HL-60 (cell line): ENCODE measurements around the gene NDUFAF8.

Experiments
- DNase-seq, 2 experiments: peaks; one replicate each; pipeline ENCODE4 v3.0.0-alpha.2; 2010 to 2020; ENCODE audit warnings: low read depth in 1 of 2, low spot score in 1 of 2
- H3K27ac ChIP-seq: fragments of 250-450 bp; sonication (Bioruptor Pico); replicated peaks from 2 replicates; pipeline ENCODE4 v1.5.1; 2020; ENCODE audit warnings: mild to moderate bottlenecking, moderate library complexity
- H3K27me3 ChIP-seq: fragments of 250-450 bp; sonication (Bioruptor Pico); 2 replicates; pipeline ENCODE4 v1.5.1; 2021; ENCODE audit warnings: mild to moderate bottlenecking, moderate library complexity; ENCODE audit not compliant: insufficient read depth, poor library complexity, severe bottlenecking
- H3K4me3 ChIP-seq: replicated peaks from 2 replicates; pipeline ENCODE4 v1.5.1; 2011; ENCODE audit warnings: mild to moderate bottlenecking, control low read depth, low read length; ENCODE audit not compliant: insufficient read depth
- GABPA ChIP-seq: IDR thresholded peaks from 2 replicates; pipeline ENCODE4 v1.6.1; 2012; ENCODE audit warnings: low read depth
- POLR2AphosphoS5 ChIP-seq: IDR thresholded peaks from 2 replicates; pipeline ENCODE4 v1.6.1; 2012; ENCODE audit warnings: low read depth
- SPI1 ChIP-seq: IDR thresholded peaks from 2 replicates; pipeline ENCODE4 v1.6.1; 2012; ENCODE audit warnings: low read depth, mild to moderate bottlenecking, borderline replicate concordance
- TF ChIP-seq, protein P1 (sequence below): IDR thresholded peaks from one replicate; pipeline ENCODE4 v1.5.1; 2011; ENCODE audit warnings: low read length, control low read depth, inconsistent platforms; ENCODE audit not compliant: insufficient read depth
- TF ChIP-seq, protein P2 (sequence below): IDR thresholded peaks from 2 replicates; pipeline ENCODE4 v1.6.1; 2012; ENCODE audit warnings: low read depth; ENCODE audit not compliant: insufficient replicate concordance

Gene NDUFAF8

DNA sequence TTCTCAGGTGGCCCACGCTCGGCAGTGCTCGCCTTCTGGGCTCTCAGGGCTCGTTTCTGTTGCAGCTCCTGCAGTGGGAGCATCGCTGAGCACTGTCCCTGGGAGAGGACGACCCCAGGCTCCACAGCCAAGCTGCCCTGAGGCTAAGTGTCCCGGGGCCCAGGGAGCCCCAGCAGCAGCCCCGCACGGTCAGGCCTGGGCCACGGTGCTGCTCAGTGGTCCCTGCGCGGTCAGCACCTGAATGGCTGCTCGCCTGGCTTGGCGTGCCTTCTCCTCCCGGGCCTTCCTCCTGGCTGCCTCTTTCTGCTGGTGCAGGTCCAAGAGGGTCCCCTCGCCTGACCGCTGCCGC, 39.7 kb upstream of the NDUFAF8 start:
- TF ChIP-seq POLR2AphosphoS5 (no peak), GABPA (no peak), SPI1 (no peak)
- TF ChIP-seq, protein P1, sequence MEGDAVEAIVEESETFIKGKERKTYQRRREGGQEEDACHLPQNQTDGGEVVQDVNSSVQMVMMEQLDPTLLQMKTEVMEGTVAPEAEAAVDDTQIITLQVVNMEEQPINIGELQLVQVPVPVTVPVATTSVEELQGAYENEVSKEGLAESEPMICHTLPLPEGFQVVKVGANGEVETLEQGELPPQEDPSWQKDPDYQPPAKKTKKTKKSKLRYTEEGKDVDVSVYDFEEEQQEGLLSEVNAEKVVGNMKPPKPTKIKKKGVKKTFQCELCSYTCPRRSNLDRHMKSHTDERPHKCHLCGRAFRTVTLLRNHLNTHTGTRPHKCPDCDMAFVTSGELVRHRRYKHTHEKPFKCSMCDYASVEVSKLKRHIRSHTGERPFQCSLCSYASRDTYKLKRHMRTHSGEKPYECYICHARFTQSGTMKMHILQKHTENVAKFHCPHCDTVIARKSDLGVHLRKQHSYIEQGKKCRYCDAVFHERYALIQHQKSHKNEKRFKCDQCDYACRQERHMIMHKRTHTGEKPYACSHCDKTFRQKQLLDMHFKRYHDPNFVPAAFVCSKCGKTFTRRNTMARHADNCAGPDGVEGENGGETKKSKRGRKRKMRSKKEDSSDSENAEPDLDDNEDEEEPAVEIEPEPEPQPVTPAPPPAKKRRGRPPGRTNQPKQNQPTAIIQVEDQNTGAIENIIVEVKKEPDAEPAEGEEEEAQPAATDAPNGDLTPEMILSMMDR = no peak
- TF ChIP-seq, protein P2, sequence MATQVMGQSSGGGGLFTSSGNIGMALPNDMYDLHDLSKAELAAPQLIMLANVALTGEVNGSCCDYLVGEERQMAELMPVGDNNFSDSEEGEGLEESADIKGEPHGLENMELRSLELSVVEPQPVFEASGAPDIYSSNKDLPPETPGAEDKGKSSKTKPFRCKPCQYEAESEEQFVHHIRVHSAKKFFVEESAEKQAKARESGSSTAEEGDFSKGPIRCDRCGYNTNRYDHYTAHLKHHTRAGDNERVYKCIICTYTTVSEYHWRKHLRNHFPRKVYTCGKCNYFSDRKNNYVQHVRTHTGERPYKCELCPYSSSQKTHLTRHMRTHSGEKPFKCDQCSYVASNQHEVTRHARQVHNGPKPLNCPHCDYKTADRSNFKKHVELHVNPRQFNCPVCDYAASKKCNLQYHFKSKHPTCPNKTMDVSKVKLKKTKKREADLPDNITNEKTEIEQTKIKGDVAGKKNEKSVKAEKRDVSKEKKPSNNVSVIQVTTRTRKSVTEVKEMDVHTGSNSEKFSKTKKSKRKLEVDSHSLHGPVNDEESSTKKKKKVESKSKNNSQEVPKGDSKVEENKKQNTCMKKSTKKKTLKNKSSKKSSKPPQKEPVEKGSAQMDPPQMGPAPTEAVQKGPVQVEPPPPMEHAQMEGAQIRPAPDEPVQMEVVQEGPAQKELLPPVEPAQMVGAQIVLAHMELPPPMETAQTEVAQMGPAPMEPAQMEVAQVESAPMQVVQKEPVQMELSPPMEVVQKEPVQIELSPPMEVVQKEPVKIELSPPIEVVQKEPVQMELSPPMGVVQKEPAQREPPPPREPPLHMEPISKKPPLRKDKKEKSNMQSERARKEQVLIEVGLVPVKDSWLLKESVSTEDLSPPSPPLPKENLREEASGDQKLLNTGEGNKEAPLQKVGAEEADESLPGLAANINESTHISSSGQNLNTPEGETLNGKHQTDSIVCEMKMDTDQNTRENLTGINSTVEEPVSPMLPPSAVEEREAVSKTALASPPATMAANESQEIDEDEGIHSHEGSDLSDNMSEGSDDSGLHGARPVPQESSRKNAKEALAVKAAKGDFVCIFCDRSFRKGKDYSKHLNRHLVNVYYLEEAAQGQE = no peak
- DNase-seq = no peak
- no peak overlapping the region for H3K4me3 ChIP-seq
- no peak overlapping the region for H3K27ac ChIP-seq
- H3K27me3 ChIP-seq = no peaks in the 10 kb centered on the region

DNA sequence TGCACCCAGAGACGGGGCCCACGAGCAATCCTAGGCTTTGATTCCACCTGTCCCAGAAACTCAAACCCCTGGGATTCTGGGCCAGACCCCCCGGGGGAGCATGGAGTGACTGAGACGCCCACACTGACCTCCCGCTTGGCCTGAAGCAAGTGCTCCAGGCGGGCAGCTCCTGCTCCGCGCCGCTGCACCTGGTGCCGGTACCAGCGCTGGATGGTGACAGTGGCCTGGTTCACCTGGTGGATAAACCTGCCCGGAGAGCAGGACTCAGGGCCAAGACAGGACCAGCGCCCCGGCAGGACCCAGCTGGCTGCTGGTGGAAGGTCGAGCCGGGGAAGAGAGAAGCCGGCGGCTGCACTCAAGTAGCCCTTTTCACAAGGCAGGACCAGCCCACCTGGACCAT, 38.9 kb upstream of the NDUFAF8 start:
- no peak for DNase-seq
- Histone ChIP-seq H3K27me3 (no peaks in the 10 kb centered on the region), H3K4me3 (no peak overlapping the region), H3K27ac (no peak overlapping the region)
- no peak for TF ChIP-seq POLR2AphosphoS5
- TF ChIP-seq, protein P1 = no peak
- TF ChIP-seq, protein P2 = no peak
- TF ChIP-seq SPI1 = no peak
- TF ChIP-seq GABPA = no peak

DNA sequence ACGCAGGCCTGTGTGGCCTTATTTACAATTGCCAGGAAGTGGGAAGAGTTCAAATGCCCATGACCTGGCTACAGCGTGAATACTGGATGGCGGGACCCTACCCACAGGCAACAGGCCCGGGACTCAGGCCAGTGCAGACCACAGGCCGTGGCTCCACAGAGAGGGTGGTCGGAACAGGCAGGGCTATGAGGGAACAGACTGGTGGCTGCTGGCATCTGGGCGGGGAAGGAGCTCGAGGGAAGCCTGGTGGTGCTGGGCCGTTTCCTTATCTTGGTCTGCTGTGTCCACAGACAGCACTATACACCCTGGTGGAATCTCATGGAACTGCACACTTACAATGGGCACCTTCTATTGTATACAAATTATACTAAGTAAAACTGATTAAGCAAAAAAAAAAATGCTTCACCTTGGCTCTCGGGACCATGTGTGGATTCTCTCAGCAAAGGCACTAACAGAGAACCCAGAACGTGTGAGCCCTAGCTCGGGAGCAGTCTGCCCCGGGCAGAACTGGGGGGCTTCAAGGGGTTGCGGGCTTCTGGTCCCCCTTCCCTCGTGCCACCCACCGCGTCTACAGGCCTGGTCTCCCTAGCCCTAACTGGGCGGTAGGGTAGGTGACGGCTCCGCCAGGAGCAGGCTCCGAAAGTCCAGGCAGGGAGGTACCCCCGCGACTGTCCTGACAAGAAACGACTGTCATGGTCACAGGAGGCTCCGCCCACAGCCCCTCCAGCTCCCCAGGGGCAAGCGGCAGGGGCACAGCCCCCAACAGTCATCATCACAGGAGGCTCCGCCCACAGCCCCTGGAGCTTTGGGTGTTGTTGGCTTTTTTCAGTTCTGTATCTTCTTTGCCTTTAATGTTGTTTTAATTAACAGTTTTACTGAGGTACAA, 38.2 kb upstream of the NDUFAF8 start:
- H3K4me3 ChIP-seq = no peak overlapping the region
- H3K27me3 ChIP-seq = no peaks in the 10 kb centered on the region
- no peak for TF ChIP-seq GABPA
- TF ChIP-seq, protein P1 = peak; percentile 65
- TF ChIP-seq, protein P2 = no peak
- peak; percentile 47 to 84 for DNase-seq
- no peak overlapping the region for H3K27ac ChIP-seq
